SH-SY5Y (cell line): ENCODE data around the gene RGS19.

ENCODE experiments used
- GATA2 ChIP-seq: IDR thresholded peaks from 2 replicates; pipeline ENCODE4 v1.6.1; 2011; ENCODE audit warnings: mild to moderate bottlenecking, low read depth, low read length
- GATA3 ChIP-seq: IDR thresholded peaks from 2 replicates; pipeline ENCODE4 v1.6.1; 2011; ENCODE audit warnings: low read depth, mild to moderate bottlenecking, low read length, moderate library complexity

GRCh38 chr20:64040231-64041039, 38.9 kb downstream of the RGS19 start:
- no peak for TF ChIP-seq GATA2
- TF ChIP-seq GATA3 = no peak
